HL-60 (cell line): Measurements from ENCODE around the gene PLEKHG2.

ENCODE experiments used
- DNase-seq, 2 experiments: peaks; one replicate each; pipeline ENCODE4 v3.0.0-alpha.2; 2010 to 2020; ENCODE audit warnings: low read depth in 1 of 2, low spot score in 1 of 2
- H3K27ac ChIP-seq: fragments of 250-450 bp; sonication (Bioruptor Pico); replicated peaks from 2 replicates; pipeline ENCODE4 v1.5.1; 2020; ENCODE audit warnings: mild to moderate bottlenecking, moderate library complexity
- H3K27me3 ChIP-seq: fragments of 250-450 bp; sonication (Bioruptor Pico); 2 replicates; pipeline ENCODE4 v1.5.1; 2021; ENCODE audit warnings: mild to moderate bottlenecking, moderate library complexity; ENCODE audit not compliant: insufficient read depth, poor library complexity, severe bottlenecking
- H3K4me3 ChIP-seq: replicated peaks from 2 replicates; pipeline ENCODE4 v1.5.1; 2011; ENCODE audit warnings: mild to moderate bottlenecking, control low read depth, low read length; ENCODE audit not compliant: insufficient read depth
- GABPA ChIP-seq: IDR thresholded peaks from 2 replicates; pipeline ENCODE4 v1.6.1; 2012; ENCODE audit warnings: low read depth
- POLR2AphosphoS5 ChIP-seq: IDR thresholded peaks from 2 replicates; pipeline ENCODE4 v1.6.1; 2012; ENCODE audit warnings: low read depth
- REST ChIP-seq: IDR thresholded peaks from 2 replicates; pipeline ENCODE4 v1.6.1; 2012; ENCODE audit warnings: low read depth; ENCODE audit not compliant: insufficient replicate concordance
- SPI1 ChIP-seq: IDR thresholded peaks from 2 replicates; pipeline ENCODE4 v1.6.1; 2012; ENCODE audit warnings: low read depth, mild to moderate bottlenecking, borderline replicate concordance
- TF ChIP-seq, protein P1 (sequence below): IDR thresholded peaks from one replicate; pipeline ENCODE4 v1.5.1; 2011; ENCODE audit warnings: low read length, control low read depth, inconsistent platforms; ENCODE audit not compliant: insufficient read depth

Gene PLEKHG2

GRCh38 chr19:39415111-39416046 is 2.9 kb downstream of the PLEKHG2 start:
- H3K27ac ChIP-seq, result no peak overlapping the region
- DNase-seq, result no peak
- H3K4me3 ChIP-seq, result no peak overlapping the region
- no peak for TF ChIP-seq SPI1
- no peak for TF ChIP-seq GABPA
- no peak for TF ChIP-seq REST
- TF ChIP-seq, protein P1, sequence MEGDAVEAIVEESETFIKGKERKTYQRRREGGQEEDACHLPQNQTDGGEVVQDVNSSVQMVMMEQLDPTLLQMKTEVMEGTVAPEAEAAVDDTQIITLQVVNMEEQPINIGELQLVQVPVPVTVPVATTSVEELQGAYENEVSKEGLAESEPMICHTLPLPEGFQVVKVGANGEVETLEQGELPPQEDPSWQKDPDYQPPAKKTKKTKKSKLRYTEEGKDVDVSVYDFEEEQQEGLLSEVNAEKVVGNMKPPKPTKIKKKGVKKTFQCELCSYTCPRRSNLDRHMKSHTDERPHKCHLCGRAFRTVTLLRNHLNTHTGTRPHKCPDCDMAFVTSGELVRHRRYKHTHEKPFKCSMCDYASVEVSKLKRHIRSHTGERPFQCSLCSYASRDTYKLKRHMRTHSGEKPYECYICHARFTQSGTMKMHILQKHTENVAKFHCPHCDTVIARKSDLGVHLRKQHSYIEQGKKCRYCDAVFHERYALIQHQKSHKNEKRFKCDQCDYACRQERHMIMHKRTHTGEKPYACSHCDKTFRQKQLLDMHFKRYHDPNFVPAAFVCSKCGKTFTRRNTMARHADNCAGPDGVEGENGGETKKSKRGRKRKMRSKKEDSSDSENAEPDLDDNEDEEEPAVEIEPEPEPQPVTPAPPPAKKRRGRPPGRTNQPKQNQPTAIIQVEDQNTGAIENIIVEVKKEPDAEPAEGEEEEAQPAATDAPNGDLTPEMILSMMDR, result no peak
- no peak for TF ChIP-seq POLR2AphosphoS5
- peaks cover 33% of the 10 kb centered on the region for H3K27me3 ChIP-seq

- no peak for TF ChIP-seq GABPA
- DNase-seq, result no peak
- H3K27ac ChIP-seq, result no peak overlapping the region
- no peak overlapping the region for H3K4me3 ChIP-seq
- H3K27me3 ChIP-seq, result peaks cover 33% of the 10 kb centered on the region
These were observed 4.0 kb downstream of the PLEKHG2 start for GRCh38 chr19:39416152-39417120.

DNA sequence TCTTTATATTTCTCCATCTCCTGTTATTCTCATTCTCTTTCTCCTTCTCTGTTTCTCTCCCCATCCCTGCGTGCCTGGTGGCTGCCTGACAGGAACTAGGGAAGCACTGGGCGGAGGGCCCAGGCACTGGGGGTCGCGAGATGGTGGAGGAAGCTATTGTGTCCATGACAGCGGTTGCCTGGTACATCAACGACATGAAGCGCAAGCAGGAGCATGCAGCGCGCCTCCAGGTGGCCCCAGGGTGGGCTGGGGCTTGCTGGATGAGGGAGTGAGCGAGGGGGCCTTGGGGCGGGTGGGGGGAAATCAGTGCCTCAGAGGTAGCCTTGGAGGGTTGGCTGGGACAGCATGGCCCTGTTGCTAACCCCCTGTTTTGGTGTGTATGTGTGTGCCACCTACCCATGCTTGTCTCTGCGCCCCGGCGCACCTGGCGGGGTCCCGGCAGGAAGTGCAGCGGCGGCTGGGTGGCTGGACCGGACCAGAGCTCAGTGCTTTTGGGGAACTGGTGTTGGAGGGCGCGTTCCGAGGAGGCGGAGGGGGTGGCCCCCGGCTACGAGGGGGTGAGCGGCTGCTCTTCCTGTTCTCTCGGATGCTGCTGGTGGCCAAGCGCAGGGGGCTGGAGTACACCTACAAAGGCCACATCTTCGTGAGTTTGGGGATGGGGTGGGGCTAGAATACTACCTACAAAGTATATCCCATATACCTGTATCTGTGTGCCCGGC is 5.2 kb downstream of the PLEKHG2 start:
- DNase-seq, result no peak
- H3K4me3 ChIP-seq, result no peak overlapping the region
- no peak for TF ChIP-seq SPI1
- no peak for TF ChIP-seq POLR2AphosphoS5
- TF ChIP-seq, protein P1, result no peak
- TF ChIP-seq GABPA, result no peak
- TF ChIP-seq REST, result no peak
- H3K27ac ChIP-seq, result no peak overlapping the region
- peaks cover 31% of the 10 kb centered on the region for H3K27me3 ChIP-seq

- H3K27ac ChIP-seq, result no peak overlapping the region
- DNase-seq, result no peak
- no peak overlapping the region for H3K4me3 ChIP-seq
- TF ChIP-seq GABPA (no peak), SPI1 (no peak)
- peaks cover 22% of the 10 kb centered on the region for H3K27me3 ChIP-seq
These were observed 6.5 kb downstream of the PLEKHG2 start for GRCh38 chr19:39419003-39419402.
